SK-N-SH (cell line): Measurements from ENCODE around the gene PRPF6. TPM values are rescaled to one million over a fixed set of nuclear protein-coding genes. Genes with fewer than 3 reads are reported as not detected.
A peak's percentile ranks its signal among the peaks of the same experiment; 100 is the strongest.

ENCODE experiments used
- CTCF ChIA-PET: fragments of 300-600, 350-600 bp; formaldehyde crosslinking; extraction: SDS; loops from one replicate; lab custom pipeline; 2021; lab: Yijun Ruan, JAX
- POLR2A ChIA-PET: fragments of 350-600 bp; sonication (Branson Sonifier 250); formaldehyde crosslinking; extraction: SDS; loops from one replicate; lab custom pipeline; 2020; ENCODE audit warnings: antibody characterized with exemption, inconsistent platforms; lab: Yijun Ruan, JAX
- DNase-seq: peaks from one replicate; pipeline ENCODE4 v3.0.0; 2012
- H2AFZ ChIP-seq: fragments of 200-600 bp; sonication (generic); 2 replicates; pipeline ENCODE4 v1.8.1; 2016; ENCODE audit warnings: antibody characterized with exemption, mild to moderate bottlenecking, low read depth
- H3F3A ChIP-seq: fragments of 200-600 bp; sonication (generic); replicated peaks from 2 replicates; pipeline ENCODE3; 2016; ENCODE audit warnings: antibody characterized with exemption, mild to moderate bottlenecking; ENCODE audit not compliant: insufficient read depth
- H3K27ac ChIP-seq, 2 experiments: fragments of 200-500 bp in 1 of 2; fragments of 200-600 bp in 1 of 2; sonication (Bioruptor generic) in 1 of 2; sonication (generic), shearing (Covaris generic) in 1 of 2; 2 replicates each; pipeline versions ENCODE4 v1.5.1 to v1.6.1; 2014 to 2016; ENCODE audit warnings: low read depth in 2 of 2, inconsistent platforms in 1 of 2, low read length in 1 of 2, mild to moderate bottlenecking in 1 of 2, mixed read lengths in 1 of 2
- H3K27me3 ChIP-seq: fragments of 200-600 bp; sonication (generic), shearing (Covaris generic); 2 replicates; pipeline ENCODE4 v1.6.1; 2016; ENCODE audit warnings: mixed run types; ENCODE audit not compliant: insufficient read depth
- H3K36me3 ChIP-seq, 2 experiments: fragments of 200-500 bp in 1 of 2; fragments of 200-600 bp in 1 of 2; sonication (Bioruptor generic) in 1 of 2; sonication (generic) in 1 of 2; replicated peaks in 1 of 2; 2 replicates each; pipeline versions ENCODE3 to v1.5.1; 2014 to 2016; ENCODE audit warnings: low read length in 1 of 2, mild to moderate bottlenecking in 1 of 2; ENCODE audit not compliant: insufficient read depth in 2 of 2, control insufficient read depth in 1 of 2
- H3K4me1 ChIP-seq, 2 experiments: fragments of 200-500 bp in 1 of 2; fragments of 200-600 bp in 1 of 2; sonication (Bioruptor generic) in 1 of 2; sonication (generic), shearing (Covaris generic) in 1 of 2; 2 replicates each; pipeline versions ENCODE4 v1.5.1 to v1.6.1; 2014 to 2016; ENCODE audit warnings: low read depth in 1 of 2, low read length in 1 of 2, mixed run types in 1 of 2; ENCODE audit not compliant: insufficient read depth in 2 of 2, control insufficient read depth in 1 of 2
- H3K4me2 ChIP-seq: fragments of 200-600 bp; sonication (generic), shearing (Covaris generic); 2 replicates; pipeline ENCODE4 v1.6.1; 2017; ENCODE audit warnings: mixed run types
- H3K4me3 ChIP-seq, 2 experiments: fragments of 200-500 bp in 1 of 2; fragments of 200-600 bp in 1 of 2; sonication (Bioruptor generic) in 1 of 2; sonication (generic), shearing (Covaris generic) in 1 of 2; 2 replicates each; pipeline versions ENCODE4 v1.5.1 to v1.8.1; 2014 to 2016; ENCODE audit warnings: low read depth in 2 of 2, inconsistent platforms in 1 of 2, low read length in 1 of 2, mild to moderate bottlenecking in 1 of 2, mixed read lengths in 1 of 2, moderate library complexity in 1 of 2
- H3K79me2 ChIP-seq: fragments of 200-600 bp; sonication (generic); 2 replicates; pipeline ENCODE4 v1.8.1; 2017; ENCODE audit warnings: mild to moderate bottlenecking; ENCODE audit not compliant: insufficient read depth
- H3K9ac ChIP-seq: fragments of 200-600 bp; sonication (generic); 2 replicates; pipeline ENCODE4 v1.6.1; 2017; ENCODE audit warnings: mixed run types
- H3K9me2 ChIP-seq: fragments of 200-600 bp; sonication (generic); 2 replicates; pipeline ENCODE4 v1.6.1; 2017; ENCODE audit warnings: mixed run types
- H3K9me3 ChIP-seq: fragments of 200-600 bp; sonication (generic); 2 replicates; pipeline ENCODE4 v1.6.1; 2017; ENCODE audit warnings: mixed run types, mild to moderate bottlenecking, moderate library complexity
- H4K20me1 ChIP-seq: fragments of 200-600 bp; sonication (generic); 2 replicates; pipeline ENCODE4 v1.6.1; 2017; ENCODE audit warnings: mild to moderate bottlenecking, mixed run types; ENCODE audit not compliant: insufficient read depth
- CHD2 ChIP-seq: fragments of 150-350 bp; IDR thresholded peaks from 2 replicates; pipeline ENCODE4 v1.6.1; 2018; ENCODE audit warnings: low read length; ENCODE audit not compliant: partially characterized antibody
- EP300 ChIP-seq, 2 experiments: IDR thresholded peaks; 2 replicates each; pipeline versions ENCODE4 v1.4.0 to v1.6.1; 2012; ENCODE audit warnings: borderline replicate concordance in 1 of 2, low read depth in 1 of 2, low read length in 1 of 2
- EZH2phosphoT487 ChIP-seq: fragments of 200-600 bp; sonication (generic); IDR thresholded peaks from 2 replicates; pipeline ENCODE4 v1.6.1; 2017; ENCODE audit warnings: low read depth, mixed run types, mild to moderate bottlenecking, antibody characterized with exemption, moderate library complexity, borderline replicate concordance
- FOSL2 ChIP-seq: IDR thresholded peaks from 2 replicates; pipeline ENCODE4 v1.4.0; 2012; ENCODE audit warnings: low read depth, mild to moderate bottlenecking, moderate library complexity, borderline replicate concordance
- FOXJ3 ChIP-seq: sonication (generic); formaldehyde crosslinking; IDR thresholded peaks from 2 replicates; pipeline ENCODE4 v1.5.1; 2020; ENCODE audit warnings: mild to moderate bottlenecking, missing genetic modification reagents
- GATA2 ChIP-seq: sonication (generic); formaldehyde crosslinking; IDR thresholded peaks from 2 replicates; pipeline ENCODE4 v1.5.0; 2020; ENCODE audit warnings: mild to moderate bottlenecking, missing genetic modification reagents
- IRF3 ChIP-seq: fragments of 150-350 bp; IDR thresholded peaks from 2 replicates; pipeline ENCODE4 v1.6.1; 2016; ENCODE audit warnings: mild to moderate bottlenecking, low read depth, low read length
- MEF2A ChIP-seq: IDR thresholded peaks from 2 replicates; pipeline ENCODE4 v1.4.0; 2012; ENCODE audit warnings: low read depth, borderline replicate concordance
- MXI1 ChIP-seq: IDR thresholded peaks from 2 replicates; pipeline ENCODE4 v1.6.1; 2012; ENCODE audit warnings: mild to moderate bottlenecking, low read depth, low read length, improper control_type of control experiment
- NFIC ChIP-seq: IDR thresholded peaks from 2 replicates; pipeline ENCODE4 v1.4.0; 2012; ENCODE audit warnings: borderline replicate concordance
- NRF1 ChIP-seq: IDR thresholded peaks from 2 replicates; pipeline ENCODE4 v1.6.1; 2012; ENCODE audit warnings: low read depth, mild to moderate bottlenecking, low read length
- PBX3 ChIP-seq: IDR thresholded peaks from 2 replicates; pipeline ENCODE4; 2012
- POLR2AphosphoS5 ChIP-seq: IDR thresholded peaks from 2 replicates; pipeline ENCODE4 v1.6.1; 2012; ENCODE audit warnings: low read depth, low read length
- RAD21 ChIP-seq: IDR thresholded peaks from 2 replicates; pipeline ENCODE4 v1.6.1; 2012; ENCODE audit warnings: mild to moderate bottlenecking, low read length
- RCOR1 ChIP-seq: fragments of 150-350 bp; IDR thresholded peaks from 2 replicates; pipeline ENCODE4 v1.6.1; 2017; ENCODE audit warnings: antibody characterized with exemption, low read length
- SMC3 ChIP-seq: IDR thresholded peaks from 2 replicates; pipeline ENCODE4 v1.6.1; 2012; ENCODE audit warnings: low read depth, low read length, improper control_type of control experiment
- TAF1 ChIP-seq: IDR thresholded peaks from 2 replicates; pipeline ENCODE4 v1.6.1; 2012; ENCODE audit warnings: low read depth, mild to moderate bottlenecking, low read length, moderate library complexity, borderline replicate concordance
- TEAD4 ChIP-seq: IDR thresholded peaks from 2 replicates; pipeline ENCODE4 v1.4.0; 2012; ENCODE audit warnings: mild to moderate bottlenecking, borderline replicate concordance; ENCODE audit not compliant: insufficient read depth
- USF2 ChIP-seq: fragments of 150-350 bp; IDR thresholded peaks from 2 replicates; pipeline ENCODE4 v1.6.1; 2017; ENCODE audit warnings: antibody characterized with exemption, low read length, low read depth, borderline replicate concordance
- YY1 ChIP-seq: IDR thresholded peaks from 2 replicates; pipeline ENCODE4 v1.4.0; 2012; ENCODE audit warnings: low read depth, mild to moderate bottlenecking
- WGBS: methylation state at CpG from one replicate; pipeline ENCODE4 v1.1.6; 2017; ENCODE audit warnings: low lambda C conversion rate; 5-methylcytosine and 5-hydroxymethylcytosine counted together
- polyA plus RNA-seq, 3 experiments: library from polyadenylated mRNA; depleted of rRNA; stranded (reverse); fragments of >200 nt; gene quantifications; 2 replicates each; pipeline ENCODE4 v1.2.3, GENCODE V29; 2012
- TF ChIP-seq, protein P1 (sequence below): IDR thresholded peaks from 2 replicates; pipeline ENCODE4 v1.4.0; 2012; ENCODE audit warnings: low read depth

Gene PRPF6
- polyA plus RNA-seq, 1 of the 3 experiments (the other 2 are of a cell fraction) = 59.1 TPM

GRCh38 chr20:64025826-64026412 lies 45.0 kb downstream of the PRPF6 start:
- peak; percentile 84 for DNase-seq
- 88% methylated on average over 25 of the region's 29 CpGs for WGBS
- H3K4me3 ChIP-seq = no peak overlapping the region
- H4K20me1 ChIP-seq = no peaks in the 10 kb centered on the region
- no peaks in the 10 kb centered on the region for H3F3A ChIP-seq
- H3K27me3 ChIP-seq = no peaks in the 10 kb centered on the region
- H3K79me2 ChIP-seq = no peaks in the 10 kb centered on the region
- no peaks in the 10 kb centered on the region for H3K9me3 ChIP-seq
- H3K36me3 ChIP-seq = peaks cover 25 to 68% of the 10 kb centered on the region in 2 experiments
- no peak overlapping the region for H3K4me2 ChIP-seq
- CTCF ChIA-PET = interaction anchor here (1.0 to 5.7 kb wide), 3 partner anchors 11 to 46 kb away, joined by 3 to 74 read pairs (median 8); partner anchors contain the start of genes PRPF6 and SAMD10
- peak overlapping the region in 1 of 2 experiments; percentile 74; a peak in 2 of 4 replicates for H3K27ac ChIP-seq
- H3K9ac ChIP-seq = no peak overlapping the region
- TF ChIP-seq FOXJ3 (CRISPR knock-in tag) (0 out of 2 replicates have a peak, but pooled peaks have one; percentile 31), YY1 (no peak), NFIC (no peak), GATA2 (CRISPR knock-in tag) (no peak), RCOR1 (peak; percentile 82), EP300 (IDR thresholded peaks at IDR 0.05; ENCODE audit: borderline replicate concordance in 1 of 2, low read depth in 1 of 2, low read length in 1 of 2) (peak in 1 of 2 experiments; percentile 36; a peak in 1 of 4 replicates), EZH2phosphoT487 (no peak), FOSL2 (no peak), MEF2A (no peak), USF2 (no peak), TEAD4 (no peak)
- TF ChIP-seq, protein P1, sequence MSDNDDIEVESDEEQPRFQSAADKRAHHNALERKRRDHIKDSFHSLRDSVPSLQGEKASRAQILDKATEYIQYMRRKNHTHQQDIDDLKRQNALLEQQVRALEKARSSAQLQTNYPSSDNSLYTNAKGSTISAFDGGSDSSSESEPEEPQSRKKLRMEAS = no peak
- H3K9me2 ChIP-seq = no peaks in the 10 kb centered on the region
- POLR2A ChIA-PET = no interaction called here
- H3K4me1 ChIP-seq = peaks cover 0 to 48% of the 10 kb centered on the region in 2 experiments; a peak in 1 of 4 replicates
- H2AFZ ChIP-seq = no peak overlapping the region

DNA sequence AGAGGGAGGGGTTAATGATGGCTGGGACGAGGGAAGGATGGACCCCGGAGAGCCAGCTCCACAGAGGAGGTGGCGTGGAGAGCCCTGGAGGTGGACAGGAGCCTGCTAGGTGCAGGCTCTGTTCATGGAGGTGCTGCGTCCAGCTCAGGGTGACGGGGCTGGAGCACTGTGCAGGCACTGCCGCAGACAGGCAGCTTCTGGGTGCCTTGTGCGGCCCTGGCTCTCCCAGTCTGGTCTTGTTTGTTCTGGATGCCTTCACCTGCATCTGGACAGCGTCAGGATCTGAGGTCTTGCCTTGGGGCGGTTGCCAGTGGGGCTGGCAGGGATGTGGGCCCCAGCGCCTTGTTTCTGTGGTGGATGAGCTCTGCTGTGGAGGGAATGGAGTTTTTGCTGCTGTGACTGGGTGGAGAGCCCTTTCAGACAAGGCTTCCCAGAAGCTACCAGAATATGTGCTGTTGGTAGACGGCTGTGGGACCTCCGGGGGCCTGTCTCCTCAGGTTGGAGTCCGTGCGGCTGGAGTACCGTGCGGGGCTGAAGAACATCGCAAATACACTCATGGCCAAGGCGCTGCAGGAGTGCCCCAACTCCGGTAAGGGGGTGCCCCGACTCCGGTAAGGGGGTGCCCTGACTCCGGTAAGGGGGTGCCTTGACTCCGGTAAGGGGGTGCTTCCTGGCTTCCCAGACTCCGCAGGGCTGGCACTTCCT lies 47.2 kb downstream of the PRPF6 start:
- H4K20me1 ChIP-seq = no peaks in the 10 kb centered on the region
- H3K4me1 ChIP-seq = peaks cover 0 to 41% of the 10 kb centered on the region in 2 experiments; a peak in 1 of 4 replicates
- no peak overlapping the region for H2AFZ ChIP-seq
- H3K9me3 ChIP-seq = no peaks in the 10 kb centered on the region
- no peaks in the 10 kb centered on the region for H3K9me2 ChIP-seq
- no peak overlapping the region for H3K4me2 ChIP-seq
- H3K36me3 ChIP-seq = peaks cover 25 to 83% of the 10 kb centered on the region in 2 experiments
- POLR2A ChIA-PET = no interaction called here
- peak; percentile 53 for DNase-seq
- WGBS = 89% methylated on average over 13 of the region's 24 CpGs
- CTCF ChIA-PET = interaction anchor here (0.6 to 5.7 kb wide), 7 partner anchors 11 to 133 kb away, joined by 3 to 74 read pairs (median 3); no protein-coding TSS in a partner anchor
- H3F3A ChIP-seq = no peaks in the 10 kb centered on the region
- no peak overlapping the region for H3K4me3 ChIP-seq
- no peak overlapping the region for H3K9ac ChIP-seq
- no peaks in the 10 kb centered on the region for H3K27me3 ChIP-seq
- no peaks in the 10 kb centered on the region for H3K79me2 ChIP-seq
- no peak overlapping the region; a peak in 1 of 4 replicates for H3K27ac ChIP-seq
- TF ChIP-seq TEAD4 (no peak), EP300 (IDR thresholded peaks at IDR 0.05; ENCODE audit: borderline replicate concordance in 1 of 2, low read depth in 1 of 2, low read length in 1 of 2) (no peak), POLR2AphosphoS5 (no peak), EZH2phosphoT487 (no peak), IRF3 (no peak), SMC3 (no peak), RAD21 (no peak), NRF1 (no peak), PBX3 (no peak), TAF1 (no peak), CHD2 (no peak), MXI1 (no peak), USF2 (no peak), GATA2 (CRISPR knock-in tag) (no peak), MEF2A (no peak), NFIC (no peak)
